ENCODE measurements around the gene GPR108.
"Not testable (repeated sequence)": the region's sequence is repeated elsewhere in the genome, so short reads cannot be mapped to it uniquely, and the experiment has no call there.

Gene GPR108

DNA sequence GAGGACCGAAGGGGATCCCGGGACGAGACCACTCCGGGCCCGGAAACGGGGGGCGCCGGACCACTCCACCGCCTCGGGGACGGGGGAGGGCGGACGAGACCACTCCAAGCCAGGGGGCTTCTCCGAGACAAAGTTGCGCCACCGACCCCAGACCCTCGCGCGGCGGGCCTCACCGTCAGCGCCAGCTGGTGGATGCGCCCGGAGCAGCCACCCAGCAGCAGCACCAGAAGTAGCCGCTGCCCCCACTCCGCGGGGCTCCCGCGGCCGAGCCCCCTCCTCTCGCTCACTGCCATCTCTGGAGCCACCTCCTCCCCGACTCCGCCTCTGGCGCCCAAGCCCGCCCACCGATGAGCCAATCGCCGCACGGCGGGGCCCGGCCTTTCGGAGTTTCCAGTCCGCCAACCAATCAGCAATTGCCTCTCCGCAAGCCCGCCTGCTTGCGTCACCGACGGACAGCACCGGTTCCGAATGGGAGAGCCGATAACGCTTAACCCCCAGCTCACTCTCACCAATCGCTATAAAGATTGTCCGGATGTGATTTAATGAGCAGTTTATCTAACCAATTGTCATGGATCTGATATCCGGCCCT lies at the start of gene GPR108:
Gene GPR108 (minus strand): TSS at position 297 of the 589 bp plus-strand sequence. CDS start 4 bp downstream, at position 293.
- peak; percentile 99 for DNase-seq (ENCODE audit: low spot score)

DNA sequence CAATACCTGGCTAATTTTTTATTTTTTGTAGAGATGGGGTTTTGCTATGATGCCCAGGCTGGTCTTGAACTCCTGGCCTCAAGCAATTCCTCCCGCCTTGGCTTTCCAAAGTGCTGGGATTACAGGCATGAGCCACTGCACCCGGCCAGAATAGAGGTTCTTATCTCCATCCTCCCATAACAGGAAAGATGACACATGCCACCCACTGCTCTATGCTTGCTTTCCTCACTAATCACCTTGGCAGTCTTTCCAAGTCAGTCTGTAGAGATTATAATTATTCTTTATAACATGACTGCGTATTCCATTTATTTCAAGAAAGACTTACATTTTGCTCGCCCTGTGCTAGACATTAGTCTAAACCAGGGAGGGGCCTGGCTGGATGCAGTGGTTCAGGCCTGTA lies 41.8 kb upstream of the GPR108 start:
- no peak for DNase-seq (ENCODE audit: low spot score)

- no peak for DNase-seq (ENCODE audit: low spot score)
These were observed 41.0 kb upstream of the GPR108 start for GRCh38 chr19:6778386-6778785.

DNA sequence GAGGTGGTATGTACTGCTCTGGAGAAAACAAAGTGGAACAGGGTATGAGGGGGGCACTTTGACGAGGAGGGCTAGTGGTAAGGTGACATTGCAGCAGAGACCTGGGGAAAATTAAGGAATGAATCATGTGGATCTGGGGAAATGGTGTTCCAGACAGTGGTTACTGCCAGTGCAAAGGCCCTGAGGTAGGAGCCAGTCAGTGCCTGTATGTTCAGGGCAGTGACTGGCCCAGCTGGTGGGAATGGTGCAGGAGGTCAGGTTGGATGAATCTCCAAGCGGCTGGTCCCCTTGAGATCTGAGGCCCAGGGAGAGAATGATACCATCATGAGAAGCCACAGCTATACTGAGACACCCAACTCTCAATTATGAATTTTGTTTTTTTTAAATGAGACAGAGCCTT lies 40.1 kb upstream of the GPR108 start:
- no peak for DNase-seq (ENCODE audit: low spot score)

DNA sequence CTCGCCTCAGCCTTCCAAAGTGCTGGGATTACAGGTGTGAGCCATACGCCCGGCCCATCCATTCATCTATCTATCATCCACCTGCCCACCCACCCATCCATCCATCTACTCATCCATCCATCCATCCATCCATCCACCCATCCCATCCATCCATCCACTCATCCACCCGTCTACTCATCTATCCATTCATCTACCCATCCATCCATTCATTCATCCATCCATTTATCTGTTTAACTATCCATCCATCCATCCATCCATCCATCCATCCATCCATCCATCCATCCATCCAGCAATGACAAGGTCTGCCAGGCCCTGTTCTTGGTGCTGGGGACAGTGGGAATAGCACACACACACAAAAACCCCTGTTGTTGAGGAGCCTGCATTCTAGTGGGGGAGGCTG lies 39.6 kb upstream of the GPR108 start:
- no peak for DNase-seq (ENCODE audit: low spot score)

- DNase-seq (ENCODE audit: low spot score): not testable (repeated sequence)
These were observed 38.7 kb upstream of the GPR108 start for GRCh38 chr19:6776045-6776444.

DNA sequence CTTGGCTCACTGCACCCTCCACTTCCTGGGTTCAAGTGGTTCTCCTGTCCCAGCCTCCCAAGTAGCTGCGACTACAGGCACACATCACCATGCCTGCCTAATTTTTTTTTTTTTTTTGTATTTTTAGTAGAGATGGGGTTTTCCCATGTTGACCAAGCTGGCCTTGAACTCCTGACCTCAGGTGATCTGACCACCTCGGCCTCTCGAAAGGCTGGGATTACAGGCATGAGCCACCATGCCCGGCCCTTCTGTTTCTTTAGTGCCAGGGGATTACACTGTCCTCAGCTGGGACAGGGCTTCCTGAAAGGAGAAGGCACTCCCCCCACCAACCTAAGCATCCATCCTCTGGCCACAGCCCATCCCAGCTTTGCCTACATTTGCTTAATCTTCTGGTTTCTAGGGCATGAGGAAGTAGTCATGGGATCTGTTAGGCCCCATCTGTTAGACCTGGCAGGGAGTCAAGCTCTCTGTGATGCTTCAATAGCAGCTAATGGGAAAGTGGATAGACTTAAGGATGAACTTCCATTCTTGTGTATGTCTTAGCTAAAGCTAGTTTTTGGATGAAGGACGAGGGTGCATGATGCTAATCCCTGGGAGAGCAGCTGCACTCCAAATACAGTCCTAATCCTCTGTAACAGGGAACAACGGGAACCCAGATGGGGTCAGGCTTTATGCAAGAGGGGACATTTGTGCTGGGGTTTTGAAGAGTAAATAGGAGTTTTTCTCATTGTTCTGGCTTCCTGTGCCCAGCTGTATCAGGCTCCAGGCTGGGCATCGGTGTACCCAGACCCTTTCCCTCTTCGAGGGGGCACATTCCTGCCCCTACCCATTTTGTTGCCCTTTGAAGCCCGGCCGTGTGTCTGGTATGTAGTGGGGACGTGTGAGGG lies 37.7 kb upstream of the GPR108 start:
- DNase-seq (ENCODE audit: low spot score): no peak

GRCh38 chr19:6773323-6773931 lies 36.0 kb upstream of the GPR108 start:
- DNase-seq (ENCODE audit: low spot score): no peak

DNA sequence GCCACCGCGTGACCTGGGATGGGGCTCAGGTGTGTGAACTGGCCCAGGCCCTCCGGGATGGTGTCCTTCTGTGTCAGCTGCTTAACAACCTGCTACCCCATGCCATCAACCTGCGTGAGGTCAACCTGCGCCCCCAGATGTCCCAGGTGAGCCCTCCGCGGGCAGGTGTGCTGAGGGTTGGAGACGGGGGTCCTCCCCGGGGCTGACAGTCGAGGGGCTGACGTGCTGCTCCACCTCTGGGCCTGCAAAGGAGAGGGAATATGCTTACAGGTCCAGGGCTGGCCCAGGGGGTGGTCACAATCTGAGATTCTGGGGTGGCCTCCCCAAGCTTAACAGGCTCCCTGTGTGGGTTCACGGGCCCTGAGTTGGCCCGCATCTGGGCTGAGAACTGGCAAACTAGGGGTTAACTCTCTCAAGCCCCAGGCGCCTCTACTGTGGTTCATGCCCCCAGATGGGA lies 35.5 kb upstream of the GPR108 start:
- no peak for DNase-seq (ENCODE audit: low spot score)

GRCh38 chr19:6772028-6772865 lies 34.9 kb upstream of the GPR108 start, which contains the start of gene VAV1:
VAV1 (plus strand) TSS chr19:6772708; CDS start chr19:6772808, 100 bp downstream.
- no peak for DNase-seq (ENCODE audit: low spot score)

GRCh38 chr19:6771648-6772027 lies 34.3 kb upstream of the GPR108 start:
- not testable (repeated sequence) for DNase-seq (ENCODE audit: low spot score)

DNA sequence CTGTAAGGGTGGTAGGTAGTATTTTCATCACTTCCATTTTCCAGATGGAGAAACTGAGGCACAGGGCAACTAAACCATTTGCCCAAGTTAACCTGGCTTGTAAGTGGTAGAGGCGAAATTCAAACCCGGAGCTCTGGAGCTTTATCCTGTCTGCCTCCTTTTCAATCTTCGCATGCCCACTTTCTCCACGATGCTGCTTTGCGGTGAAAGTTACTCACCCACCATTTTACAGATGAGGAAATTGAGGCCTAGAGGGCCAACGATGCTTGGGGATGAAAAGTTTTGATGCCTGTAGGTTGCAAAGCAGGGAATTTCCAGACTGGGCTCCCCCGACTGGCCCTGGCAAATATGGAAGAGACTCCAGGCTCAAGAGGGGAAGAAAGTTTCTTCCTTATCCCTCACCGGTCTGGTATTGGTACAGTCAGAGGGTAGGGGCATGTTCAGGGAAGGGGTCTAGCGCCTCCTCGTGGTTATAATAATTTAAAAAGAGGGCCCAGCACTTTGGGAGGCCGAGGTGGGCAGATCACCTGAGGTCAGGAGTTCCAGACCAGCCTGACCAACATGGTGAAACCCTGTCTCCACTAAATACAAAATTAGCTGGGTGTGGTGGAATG lies 31.7 kb upstream of the GPR108 start:
- no peak for DNase-seq (ENCODE audit: low spot score)

- no peak for DNase-seq (ENCODE audit: low spot score)
These were observed 30.9 kb upstream of the GPR108 start for GRCh38 chr19:6768236-6768785.

- peak; percentile 95 for DNase-seq (ENCODE audit: low spot score)
These were observed 30.2 kb upstream of the GPR108 start, which contains the start of gene SH2D3A for GRCh38 chr19:6767357-6768235. SH2D3A (minus strand) TSS chr19:6767435; CDS start chr19:6763748, 3,687 bp downstream.

- DNase-seq (ENCODE audit: low spot score): peak; percentile 70
These were observed 29.6 kb upstream of the GPR108 start for GRCh38 chr19:6767081-6767356.

DNA sequence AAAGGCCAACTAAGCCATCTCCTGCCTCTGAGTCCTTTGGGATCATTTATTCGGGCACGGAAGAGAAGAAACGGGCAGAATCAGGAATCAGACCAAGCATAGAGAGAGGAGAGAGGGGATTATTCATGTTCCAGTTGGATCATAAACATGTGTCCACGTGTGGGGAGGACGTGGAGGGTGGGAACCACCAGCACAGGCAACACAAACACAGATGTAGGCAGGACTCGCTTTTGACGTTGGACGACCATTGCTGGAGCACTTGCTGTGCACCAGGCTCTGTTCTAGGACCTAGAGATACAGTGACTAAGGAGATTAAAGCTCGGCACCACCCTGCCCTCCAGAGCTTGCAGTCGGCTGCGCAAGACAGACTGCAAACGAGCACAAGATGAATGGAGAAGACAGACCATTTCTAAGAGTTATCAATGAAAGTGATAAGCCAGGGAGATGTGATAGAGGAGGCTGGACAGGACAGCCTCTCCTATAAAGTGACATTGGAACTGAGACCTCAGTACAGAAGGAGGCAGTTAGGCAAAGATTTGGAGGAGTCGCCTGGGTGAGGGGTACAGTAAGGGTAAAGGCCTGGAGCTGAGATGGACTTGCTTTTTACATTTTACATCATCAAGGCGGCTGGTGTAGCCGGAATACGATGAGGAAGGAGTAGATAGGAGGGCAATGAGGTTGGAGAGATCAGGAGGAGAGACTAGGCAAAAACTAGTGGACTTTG lies 29.1 kb upstream of the GPR108 start:
- peak; percentile 25 for DNase-seq (ENCODE audit: low spot score)

- peak; percentile 98 for DNase-seq (ENCODE audit: low spot score)
These were observed 28.5 kb upstream of the GPR108 start for GRCh38 chr19:6765738-6766356.

- DNase-seq (ENCODE audit: low spot score): not testable (repeated sequence)
These were observed 24.9 kb upstream of the GPR108 start for GRCh38 chr19:6762253-6762797.
